ENCODE measurements around the gene ARHGAP9. TPM values are rescaled to one million over a fixed set of nuclear protein-coding genes. Genes with fewer than 3 reads are reported as not detected.
"Not testable (repeated sequence)": the region's sequence is repeated elsewhere in the genome, so short reads cannot be mapped to it uniquely, and the experiment has no call there.

ARHGAP9 gene
- total RNA-seq, 2 donors from 2014 or later, result 151 to 195 TPM

DNA sequence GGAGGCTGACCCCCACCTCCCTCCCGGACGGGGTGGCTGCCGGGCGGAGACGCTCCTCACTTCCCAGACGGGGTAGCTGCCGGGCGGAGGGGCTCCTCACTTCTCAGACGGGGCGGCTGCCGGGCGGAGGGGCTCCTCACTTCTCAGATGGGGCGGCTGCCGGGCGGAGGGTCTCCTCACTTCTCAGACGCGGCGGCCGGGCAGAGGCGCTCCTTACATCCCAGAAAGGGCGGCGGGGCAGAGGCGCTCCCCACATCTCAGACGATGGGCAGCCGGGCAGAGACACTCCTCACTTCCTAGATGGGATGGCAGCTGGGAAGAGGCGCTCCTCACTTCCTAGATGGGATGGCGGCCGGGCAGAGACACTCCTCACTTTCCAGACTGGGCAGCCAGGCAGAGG, 28.1 kb upstream of the ARHGAP9 start:
- not testable (repeated sequence) for H3K9me3 Mint-ChIP-seq; H3K27ac Mint-ChIP-seq; H3K36me3 Mint-ChIP-seq; ATAC-seq; DNase-seq (ENCODE audit: low spot score in 2 of 2)

DNA sequence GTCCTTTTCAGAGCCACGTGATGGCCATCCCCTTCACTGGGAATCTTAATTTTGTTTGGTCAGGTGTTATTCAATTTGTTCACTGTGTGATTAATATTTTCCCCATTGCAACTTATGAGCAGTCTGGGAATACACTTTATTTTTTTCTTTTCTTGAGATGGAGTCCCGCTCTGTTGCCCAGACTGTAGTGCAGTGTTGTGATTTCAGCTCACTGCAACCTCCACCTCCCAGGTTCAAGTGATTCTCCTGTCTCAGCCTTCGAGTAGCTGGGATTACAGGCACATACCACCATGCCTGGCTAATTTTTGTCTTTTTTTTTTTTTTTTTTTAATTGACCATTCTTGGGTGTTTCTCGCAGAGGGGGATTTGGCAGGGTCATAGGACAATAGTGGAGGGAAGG, 26.9 kb upstream of the ARHGAP9 start:
- ATAC-seq; H3K9me3 Mint-ChIP-seq; H3K27ac Mint-ChIP-seq; DNase-seq (ENCODE audit: low spot score in 2 of 2): not testable (repeated sequence)
- peaks cover 7 to 16% of the 10 kb centered on the region in 2 donors for H3K36me3 Mint-ChIP-seq

DNA sequence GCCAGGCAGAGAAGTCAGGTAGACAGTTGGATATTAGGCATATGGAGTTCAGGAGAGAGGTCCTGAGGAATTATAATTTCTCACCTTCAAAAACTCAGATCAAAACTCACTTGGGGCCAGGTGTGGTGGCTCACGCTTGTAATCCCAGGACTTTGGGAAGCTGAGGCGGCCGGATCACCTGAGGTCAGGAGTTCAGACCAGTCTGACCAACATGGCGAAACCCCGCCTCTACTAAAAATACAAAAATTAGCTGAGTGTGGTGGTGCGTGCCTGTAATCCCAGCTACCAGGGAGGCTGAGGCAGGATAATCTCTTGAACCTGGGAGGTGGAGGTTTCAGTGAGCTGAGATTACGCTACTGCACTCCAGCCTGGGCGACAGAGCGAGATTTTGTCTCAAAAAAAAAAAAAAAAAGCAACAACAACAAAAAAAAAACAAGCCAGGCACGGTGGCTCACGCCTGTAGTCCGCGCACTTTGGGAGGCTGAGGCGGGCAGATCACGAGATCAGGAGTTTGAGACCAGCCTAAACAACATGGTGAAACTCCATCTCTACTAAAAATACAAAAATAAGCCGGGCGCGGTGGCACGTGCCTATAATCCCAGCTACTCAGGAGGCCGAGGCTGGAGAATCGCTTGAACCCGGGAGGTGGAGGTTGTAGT, 22.8 kb upstream of the ARHGAP9 start:
- not testable (repeated sequence) for H3K27ac Mint-ChIP-seq; DNase-seq (ENCODE audit: low spot score in 2 of 2); ATAC-seq; H3K9me3 Mint-ChIP-seq
- H3K36me3 Mint-ChIP-seq, result peaks cover 33 to 47% of the 10 kb centered on the region in 2 donors

DNA sequence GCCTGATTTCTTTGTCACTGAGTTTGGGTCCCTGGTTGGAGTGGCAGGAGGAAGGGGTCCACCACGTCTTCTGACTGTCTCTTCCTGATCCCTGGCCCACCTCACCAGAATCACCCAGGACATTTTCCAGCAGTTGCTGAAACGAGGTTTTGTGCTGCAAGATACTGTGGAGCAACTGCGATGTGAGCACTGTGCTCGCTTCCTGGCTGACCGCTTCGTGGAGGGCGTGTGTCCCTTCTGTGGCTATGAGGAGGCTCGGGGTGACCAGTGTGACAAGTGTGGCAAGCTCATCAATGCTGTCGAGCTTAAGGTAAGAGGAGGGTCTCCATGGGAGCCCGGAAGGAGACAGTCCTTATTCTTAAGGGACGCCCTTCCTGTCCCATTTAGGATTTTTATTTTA, 20.5 kb upstream of the ARHGAP9 start:
- ATAC-seq, result no peak
- H3K36me3 Mint-ChIP-seq, result peaks cover 40 to 54% of the 10 kb centered on the region in 2 donors

DNA sequence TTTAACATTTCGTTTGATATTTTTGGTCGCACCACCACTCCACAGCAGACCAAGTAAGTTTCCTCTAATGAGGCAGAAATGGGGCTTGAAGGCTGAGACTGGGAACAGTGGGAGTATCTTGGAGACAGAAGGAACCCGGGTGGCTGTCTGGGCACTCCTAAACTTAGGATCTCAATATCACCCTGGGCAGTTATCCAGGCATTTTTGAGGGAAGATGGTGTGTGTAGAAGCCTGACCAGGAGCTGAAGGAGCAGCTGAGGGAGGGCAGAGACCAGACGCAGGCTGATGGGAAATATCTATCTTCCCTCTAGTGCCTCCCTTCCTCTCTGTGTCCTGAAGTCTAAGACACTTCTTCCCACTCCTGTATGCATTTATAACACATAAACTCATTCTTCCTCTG, 18.9 kb upstream of the ARHGAP9 start:
- no peak for DNase-seq (ENCODE audit: low spot score in 2 of 2)
- no peak for ATAC-seq
- Mint-ChIP-seq H3K36me3 (peaks cover 40 to 47% of the 10 kb centered on the region in 2 donors), H3K9me3 (peaks cover 0 to 4% of the 10 kb centered on the region in 2 donors), H3K27ac (peak overlapping the region in 1 of 2 donors; percentile 6)

More for the DNA sequence above, 20.5 kb upstream of the ARHGAP9 start:
- Mint-ChIP-seq H3K27ac (no peak overlapping the region), H3K9me3 (peaks cover 0 to 4% of the 10 kb centered on the region in 2 donors)
- no peak for DNase-seq (ENCODE audit: low spot score in 2 of 2)

DNA sequence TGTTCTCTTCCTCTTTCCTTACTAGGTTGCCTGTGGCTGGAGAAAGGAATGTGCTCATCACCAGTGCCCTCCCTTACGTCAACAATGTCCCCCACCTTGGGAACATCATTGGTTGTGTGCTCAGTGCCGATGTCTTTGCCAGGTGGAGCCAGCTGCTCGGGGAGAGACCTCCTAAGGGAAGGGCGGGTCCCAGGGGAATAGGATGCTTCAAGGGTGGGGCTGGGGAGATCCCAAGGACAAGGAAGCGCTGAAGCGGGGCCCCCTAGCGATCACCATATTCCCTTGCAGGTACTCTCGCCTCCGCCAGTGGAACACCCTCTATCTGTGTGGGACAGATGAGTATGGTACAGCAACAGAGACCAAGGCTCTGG, 18.5 kb upstream of the ARHGAP9 start:
- H3K27ac Mint-ChIP-seq, result peak overlapping the region in 1 of 2 donors; percentile 6
- ATAC-seq, result no peak
- peaks cover 40 to 47% of the 10 kb centered on the region in 2 donors for H3K36me3 Mint-ChIP-seq

DNA sequence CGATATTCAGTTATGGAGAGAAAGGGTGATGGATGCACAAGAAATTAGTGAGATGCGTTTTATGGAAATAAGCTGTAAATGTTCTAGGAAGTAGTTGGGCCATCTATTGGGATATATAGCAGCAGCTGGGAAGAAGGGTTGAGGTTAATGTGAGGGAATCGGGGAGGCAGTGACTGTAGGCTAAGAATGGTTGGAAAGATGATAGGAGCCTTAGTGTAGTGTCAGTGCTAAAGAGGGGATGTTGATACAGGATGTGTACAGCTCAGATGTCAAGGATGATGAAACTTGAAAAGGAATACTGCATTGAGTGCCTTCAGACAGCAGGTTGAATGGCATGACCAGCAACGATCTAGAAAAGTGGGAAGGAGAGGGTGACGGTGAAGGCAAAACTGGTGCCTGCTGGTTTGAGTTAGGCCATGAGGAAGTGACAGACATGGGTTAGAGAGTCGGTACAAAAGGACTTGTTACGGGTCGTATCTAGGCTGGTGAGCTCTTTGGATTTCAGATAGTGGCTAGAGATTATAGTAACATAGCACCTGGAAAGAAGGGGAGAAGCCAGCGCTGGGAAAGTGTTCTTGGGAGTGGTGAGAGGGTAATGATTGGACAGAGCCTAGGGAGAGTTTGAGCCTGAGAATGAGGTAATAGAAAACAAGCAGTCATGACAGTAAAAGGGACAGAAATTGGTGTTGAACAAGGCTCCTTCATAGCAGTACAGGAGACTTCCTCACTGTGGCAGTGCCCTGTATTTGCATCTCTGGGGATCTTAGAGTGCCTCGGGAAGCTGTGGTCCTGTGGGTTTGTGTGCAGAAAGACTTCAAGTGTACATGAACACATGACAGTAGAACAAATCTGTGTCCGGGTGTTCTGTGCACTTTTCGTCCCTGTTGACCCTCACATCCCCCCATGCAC, 17.8 kb upstream of the ARHGAP9 start:
- H3K27ac Mint-ChIP-seq, result peak overlapping the region; percentile 6 to 65
- no peak for ATAC-seq
- peaks cover 40 to 52% of the 10 kb centered on the region in 2 donors for H3K36me3 Mint-ChIP-seq
- DNase-seq (ENCODE audit: low spot score in 2 of 2), result no peak
- H3K9me3 Mint-ChIP-seq, result peaks cover 0 to 4% of the 10 kb centered on the region in 2 donors

More for the DNA sequence above, 18.5 kb upstream of the ARHGAP9 start:
- H3K9me3 Mint-ChIP-seq, result peaks cover 0 to 4% of the 10 kb centered on the region in 2 donors
- DNase-seq (ENCODE audit: low spot score in 2 of 2), result no peak

DNA sequence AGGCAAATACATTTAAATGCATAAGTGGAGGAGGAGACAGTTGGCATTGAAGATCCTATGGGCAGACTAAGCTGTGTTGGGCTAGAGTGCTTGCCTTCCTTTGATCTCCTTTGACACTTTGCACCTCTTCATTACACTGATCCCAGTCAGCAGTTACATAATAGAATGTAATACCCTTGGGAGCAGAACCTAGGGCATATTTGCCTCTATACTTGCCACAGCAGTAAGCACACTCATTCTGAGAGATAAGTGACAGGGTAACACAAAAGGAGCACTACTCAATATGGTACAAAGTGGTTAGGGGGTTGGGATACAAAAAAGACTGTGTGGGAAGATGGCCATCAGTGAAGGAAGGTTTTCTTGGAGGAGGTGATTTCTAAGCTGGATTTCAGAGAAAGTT, 17.2 kb upstream of the ARHGAP9 start:
- peak; percentile 64 to 75 for ATAC-seq
- peaks cover 0 to 4% of the 10 kb centered on the region in 2 donors for H3K9me3 Mint-ChIP-seq
- peaks cover 38 to 49% of the 10 kb centered on the region in 2 donors for H3K36me3 Mint-ChIP-seq
- peak overlapping the region; percentile 6 to 53 for H3K27ac Mint-ChIP-seq
- DNase-seq (ENCODE audit: low spot score in 2 of 2), result no peak

DNA sequence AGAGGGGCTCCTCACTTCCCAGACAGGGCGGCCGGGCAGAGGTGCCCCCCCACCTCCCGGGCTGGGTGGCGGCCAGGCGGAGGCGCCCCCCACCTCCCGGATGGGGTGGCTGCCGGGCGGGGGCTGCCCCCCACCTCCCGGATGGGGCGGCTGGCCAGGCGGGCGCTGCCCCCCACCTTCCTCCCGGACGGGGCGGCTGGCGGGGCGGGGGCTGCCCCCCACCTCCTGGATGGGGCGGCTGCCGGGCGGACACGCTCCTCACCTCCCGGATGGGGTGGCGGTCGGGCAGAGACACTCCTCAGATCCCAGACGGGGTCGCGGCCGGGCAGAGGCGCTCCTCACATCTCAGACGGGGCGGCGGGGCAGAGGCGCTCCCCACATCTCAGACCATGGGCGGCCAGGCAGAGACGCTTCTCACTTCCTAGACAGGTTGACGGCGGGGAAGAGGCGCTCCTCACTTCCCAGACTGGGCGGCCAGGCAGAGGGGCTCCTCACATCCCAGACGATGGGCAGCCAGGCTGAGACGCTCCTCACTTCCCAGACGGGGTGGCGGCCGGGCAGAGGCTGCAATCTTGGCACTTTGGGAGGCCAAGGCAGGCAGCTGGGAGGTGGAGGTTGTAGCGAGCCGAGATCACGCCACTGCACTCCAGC, 15.5 kb upstream of the ARHGAP9 start:
- H3K27ac Mint-ChIP-seq; ATAC-seq; H3K9me3 Mint-ChIP-seq; DNase-seq (ENCODE audit: low spot score in 2 of 2): not testable (repeated sequence)
- peaks cover 34 to 50% of the 10 kb centered on the region in 2 donors for H3K36me3 Mint-ChIP-seq

DNA sequence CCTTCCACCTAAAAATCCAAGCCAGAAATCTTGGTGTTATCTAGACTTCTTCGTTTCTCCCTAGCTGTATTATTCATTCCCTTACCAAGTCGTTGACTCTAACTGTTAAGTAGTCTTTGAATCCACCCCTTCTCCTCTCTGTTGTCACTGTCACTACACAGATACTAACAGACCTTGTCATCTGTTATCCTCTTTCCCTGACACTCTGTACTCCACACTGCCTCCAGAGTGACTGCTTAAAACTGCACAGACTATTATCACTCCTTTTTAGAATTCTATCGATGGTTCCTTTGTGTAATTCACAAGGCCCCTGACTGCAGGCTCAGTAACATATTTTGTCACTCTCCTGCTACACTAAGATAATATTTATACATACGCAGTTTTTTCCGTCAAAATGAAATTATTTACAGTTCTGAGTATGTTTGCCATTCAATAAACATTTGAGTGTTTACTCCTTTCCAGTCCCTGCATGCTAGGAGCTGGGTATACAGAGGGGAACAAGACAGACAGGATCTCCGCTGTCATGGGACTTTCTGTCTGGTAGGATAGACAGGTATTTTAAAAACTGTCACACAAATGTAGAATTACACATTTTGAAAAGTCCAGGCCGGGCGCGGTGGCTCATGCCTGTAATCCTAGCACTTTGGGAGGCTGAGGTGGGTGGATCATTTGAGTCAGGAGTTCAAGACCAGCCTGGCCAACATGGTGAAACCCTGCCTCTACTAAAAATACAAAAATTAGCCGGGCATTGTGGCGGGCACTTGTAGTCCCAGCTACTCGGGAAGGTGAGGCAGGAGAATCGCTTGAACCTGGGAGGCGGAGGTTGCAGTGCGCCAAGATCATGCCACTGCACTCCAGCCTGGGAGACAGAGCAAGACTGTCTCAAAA, 12.0 kb upstream of the ARHGAP9 start:
- Mint-ChIP-seq H3K36me3 (peaks cover 36 to 47% of the 10 kb centered on the region in 2 donors), H3K9me3 (no peaks in the 10 kb centered on the region), H3K27ac (peak overlapping the region in 1 of 2 donors; percentile 46)
- ATAC-seq, result no peak
- DNase-seq (ENCODE audit: low spot score in 2 of 2), result no peak

DNA sequence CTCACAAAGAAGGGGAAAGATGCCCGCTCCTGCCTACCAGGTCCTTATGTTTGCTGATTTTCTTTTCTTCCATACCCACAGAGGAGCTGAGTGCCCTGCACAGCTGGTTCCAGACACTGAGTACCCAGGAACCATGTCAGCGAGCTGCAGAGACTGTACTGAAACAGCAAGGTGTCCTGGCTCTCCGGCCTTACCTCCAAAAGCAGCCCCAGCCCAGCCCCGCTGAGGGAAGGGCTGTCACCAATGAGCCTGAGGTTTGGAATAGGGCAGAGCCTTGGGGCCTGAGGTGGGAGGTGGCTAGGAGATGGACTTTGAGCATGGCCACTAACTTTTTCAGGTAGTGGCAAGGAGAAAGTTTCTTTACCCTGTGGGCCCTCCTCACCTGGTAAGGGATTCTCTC, 10.5 kb upstream of the ARHGAP9 start:
- H3K9me3 Mint-ChIP-seq, result no peaks in the 10 kb centered on the region
- H3K36me3 Mint-ChIP-seq, result peaks cover 36 to 47% of the 10 kb centered on the region in 2 donors
- no peak for ATAC-seq
- no peak overlapping the region for H3K27ac Mint-ChIP-seq
- no peak for DNase-seq (ENCODE audit: low spot score in 2 of 2)

DNA sequence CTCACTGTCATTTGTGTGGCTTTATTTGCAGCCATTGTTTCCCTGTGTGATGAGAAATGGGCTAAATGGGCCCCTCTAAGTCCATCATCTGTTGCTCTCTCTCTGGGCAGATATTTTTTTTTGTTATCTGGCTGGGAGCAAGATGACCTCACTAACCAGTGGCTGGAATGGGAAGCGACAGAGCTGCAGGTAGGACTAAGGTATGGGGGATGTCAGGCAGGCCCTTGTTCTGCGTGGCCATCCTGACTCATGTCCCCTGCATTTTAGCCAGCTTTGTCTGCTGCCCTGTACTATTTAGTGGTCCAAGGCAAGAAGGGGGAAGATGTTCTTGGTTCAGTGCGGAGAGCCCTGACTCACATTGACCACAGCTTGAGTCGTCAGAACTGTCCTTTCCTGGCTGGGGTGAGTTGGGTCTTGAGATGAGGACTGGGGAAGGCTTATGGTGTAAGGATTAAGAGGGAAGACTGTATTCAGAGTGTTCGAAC, 9.5 kb upstream of the ARHGAP9 start:
- Mint-ChIP-seq H3K27ac (peak overlapping the region; percentile 95 to 98), H3K36me3 (peaks cover 36 to 47% of the 10 kb centered on the region in 2 donors), H3K9me3 (no peaks in the 10 kb centered on the region)
- ATAC-seq, result peak in 1 of 2 donors; percentile 16
- no peak for DNase-seq (ENCODE audit: low spot score in 2 of 2)

DNA sequence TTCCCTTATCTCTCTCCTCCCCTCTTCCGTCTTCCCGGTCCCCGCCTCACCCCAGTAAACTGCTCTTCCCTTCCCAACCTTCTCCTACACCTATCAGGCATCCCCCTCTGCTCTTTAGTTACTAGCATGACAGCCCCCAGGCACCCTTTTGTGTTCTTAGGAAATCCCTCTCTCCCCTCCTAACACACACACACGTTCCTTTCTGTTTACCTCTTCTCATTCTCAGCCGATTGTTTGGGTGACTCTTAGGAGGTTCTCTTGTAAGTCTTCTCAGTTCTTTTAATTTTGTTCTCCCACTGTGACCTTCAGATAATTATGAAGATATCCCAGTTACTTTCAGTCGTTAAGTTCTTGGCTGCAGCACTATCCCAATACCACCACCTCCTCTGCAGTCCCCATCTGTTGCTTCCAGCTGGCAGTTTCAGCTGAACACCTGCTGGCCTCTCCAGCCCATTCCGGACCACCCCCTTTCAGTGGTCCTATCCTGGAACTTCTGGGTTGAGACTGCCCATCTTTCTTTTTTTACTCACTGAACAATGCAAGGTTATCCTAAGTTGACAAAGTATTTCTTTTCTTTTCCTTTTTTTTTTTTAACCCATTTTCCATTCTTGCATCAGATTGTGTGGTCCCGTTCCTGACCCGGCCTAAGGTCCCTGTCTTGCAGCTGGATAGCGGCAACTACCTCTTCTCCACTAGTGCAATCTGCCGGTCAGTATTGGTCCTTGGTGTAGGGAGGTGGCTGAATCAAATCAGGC, 8.9 kb upstream of the ARHGAP9 start:
- Mint-ChIP-seq H3K36me3 (peaks cover 36 to 47% of the 10 kb centered on the region in 2 donors), H3K9me3 (no peaks in the 10 kb centered on the region), H3K27ac (peak overlapping the region; percentile 95 to 98)
- no peak for ATAC-seq
- DNase-seq (ENCODE audit: low spot score in 2 of 2), result no peak

DNA sequence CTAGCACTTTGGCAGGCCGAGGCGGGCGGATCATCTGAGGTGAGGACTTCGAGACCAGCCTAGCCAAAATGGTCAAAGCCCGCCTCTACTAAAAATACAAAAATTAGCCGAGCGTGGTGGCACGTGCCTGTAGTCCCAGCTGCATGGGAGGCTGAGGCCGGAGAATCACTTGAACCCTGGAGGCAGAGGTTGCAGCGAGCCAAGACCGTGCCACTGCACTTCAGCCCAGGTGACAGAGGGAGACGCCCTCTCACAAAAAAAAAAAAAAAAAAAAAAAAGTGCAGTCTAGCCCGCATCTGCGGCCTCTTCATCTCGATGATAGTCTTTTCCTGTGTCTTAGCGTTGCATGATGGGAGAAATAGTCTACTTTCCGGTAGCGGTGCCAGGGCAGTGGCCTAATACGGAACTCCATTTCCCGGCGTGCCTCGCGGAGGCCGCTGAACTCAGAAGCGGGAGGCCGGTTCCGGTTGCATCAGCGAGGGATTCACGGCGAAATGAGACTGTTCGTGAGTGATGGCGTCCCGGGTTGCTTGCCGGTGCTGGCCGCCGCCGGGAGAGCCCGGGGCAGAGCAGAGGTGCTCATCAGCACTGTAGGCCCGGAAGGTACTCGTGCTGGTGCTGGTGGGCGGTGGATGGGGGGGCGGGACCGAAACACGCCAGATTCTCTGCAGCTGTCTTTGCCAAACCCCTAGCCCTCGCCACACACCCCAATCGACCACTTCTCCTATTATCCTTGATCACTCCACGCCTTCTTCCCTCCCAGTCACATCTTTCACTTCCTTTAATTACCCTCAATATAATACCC, 8.1 kb upstream of the ARHGAP9 start, which contains the start of gene MARS1:
MARS1 (plus strand) TSS at position 472 of the 805 bp plus-strand sequence; CDS start at position 495, 23 bp downstream.
- DNase-seq (ENCODE audit: low spot score in 2 of 2) (peak; percentile 90 to 93), ATAC-seq (peak; percentile 95 to 98)
- Mint-ChIP-seq H3K36me3 (peaks cover 36 to 44% of the 10 kb centered on the region in 2 donors), H3K27ac (peak within 1 kb of the TSS; percentile 95 to 98), H3K9me3 (no peaks in the 10 kb centered on the region)
